H1 (cell line): ENCODE data around the gene ZNF530. TPM values are rescaled to one million over a fixed set of nuclear protein-coding genes. Genes with fewer than 3 reads are reported as not detected.

Experiments
- BCL11A ChIP-seq, 2 experiments: IDR thresholded peaks; one replicate each; pipeline ENCODE4 v1.6.1; 2011; ENCODE audit warnings: low read depth in 2 of 2, low read length in 2 of 2, mild to moderate bottlenecking in 2 of 2
- BRCA1 ChIP-seq: IDR thresholded peaks from 2 replicates; pipeline ENCODE4 v1.6.1; 2012; ENCODE audit warnings: low read depth, low read length, improper control_type of control experiment
- CBX5 ChIP-seq: fragments of 300-800, 300-1000 bp; sonication (generic); IDR thresholded peaks from 2 replicates; pipeline ENCODE4 v1.7.1; 2016; ENCODE audit warnings: antibody characterized with exemption, low read length, low read depth
- CEBPB ChIP-seq: IDR thresholded peaks from 2 replicates; pipeline ENCODE4 v1.6.1; 2012; ENCODE audit warnings: low read depth, low read length
- FOSL1 ChIP-seq: IDR thresholded peaks from 2 replicates; pipeline ENCODE4 v1.6.1; 2011; ENCODE audit warnings: mild to moderate bottlenecking, low read depth, low read length, moderate library complexity; ENCODE audit not compliant: insufficient read depth
- GABPA ChIP-seq: IDR thresholded peaks from 2 replicates; pipeline ENCODE4 v1.6.1; 2011; ENCODE audit warnings: mild to moderate bottlenecking, low read length, moderate library complexity, borderline replicate concordance; ENCODE audit not compliant: insufficient read depth
- HDAC2 ChIP-seq, 2 experiments: fragments of 300-600 bp in 1 of 2; sonication (generic) in 1 of 2; IDR thresholded peaks; 2 replicates each; pipeline ENCODE4 v1.6.1; 2011 to 2012; ENCODE audit warnings: low read depth in 2 of 2, low read length in 2 of 2, mild to moderate bottlenecking in 2 of 2, moderate library complexity in 2 of 2, borderline replicate concordance in 1 of 2, inconsistent platforms in 1 of 2
- JUN ChIP-seq: IDR thresholded peaks from 2 replicates; pipeline ENCODE4 v1.6.1; 2011; ENCODE audit warnings: low read depth, mild to moderate bottlenecking, improper control_type of control experiment, low read length
- KDM4A ChIP-seq: IDR thresholded peaks from one replicate; pipeline ENCODE4 v1.7.1; 2012; ENCODE audit warnings: low read depth, mild to moderate bottlenecking, moderate library complexity, low read length, inconsistent platforms; ENCODE audit not compliant: severe bottlenecking
- NANOG ChIP-seq: IDR thresholded peaks from 2 replicates; pipeline ENCODE4 v1.6.1; 2011; ENCODE audit warnings: low read length, low read depth, mild to moderate bottlenecking, inconsistent platforms; ENCODE audit not compliant: insufficient read depth, poor library complexity, severe bottlenecking
- PHF8 ChIP-seq: fragments of 200-600 bp; sonication (generic); conservative IDR thresholded peaks from 2 replicates; pipeline ENCODE4 v1.7.1; 2012; ENCODE audit warnings: low read depth, mild to moderate bottlenecking, inconsistent platforms, low read length, moderate library complexity
- RAD21 ChIP-seq, 2 experiments: IDR thresholded peaks in 1 of 2; conservative IDR thresholded peaks in 1 of 2; 2 replicates each; pipeline ENCODE4 v1.6.1; 2011; ENCODE audit warnings: low read depth in 2 of 2, low read length in 2 of 2, improper control_type of control experiment in 1 of 2, inconsistent platforms in 1 of 2, mild to moderate bottlenecking in 1 of 2, moderate library complexity in 1 of 2
- RBBP5 ChIP-seq: IDR thresholded peaks from 2 replicates; pipeline ENCODE4 v1.7.1; 2012; ENCODE audit warnings: low read depth, mild to moderate bottlenecking, inconsistent platforms, low read length, moderate library complexity, borderline replicate concordance
- SIRT6 ChIP-seq: IDR thresholded peaks from one replicate; pipeline ENCODE4 v1.7.1; 2012; ENCODE audit warnings: low read length, inconsistent platforms
- SIX5 ChIP-seq: IDR thresholded peaks from 2 replicates; pipeline ENCODE4 v1.6.1; 2011; ENCODE audit warnings: mild to moderate bottlenecking, low read depth, low read length
- SP1 ChIP-seq: IDR thresholded peaks from 2 replicates; pipeline ENCODE4 v1.6.1; 2011; ENCODE audit warnings: low read depth, low read length
- SP4 ChIP-seq: IDR thresholded peaks from 2 replicates; pipeline ENCODE4 v1.6.1; 2012; ENCODE audit warnings: low read length, inconsistent platforms
- TAF1 ChIP-seq: IDR thresholded peaks from 2 replicates; pipeline ENCODE4 v1.6.1; 2011; ENCODE audit warnings: mild to moderate bottlenecking, low read depth, low read length
- polyA plus RNA-seq, 7 experiments: library from polyadenylated mRNA; depleted of rRNA in 3 of 7; stranded (reverse) in 5 of 7; unstranded in 2 of 7; fragments of >200 nt in 5 of 7; fragments of 200-250 nt in 2 of 7; gene quantifications; 1 replicate in 5 of 7; 2 replicates in 1 of 7; 4 replicates in 1 of 7; pipeline versions ENCODE4 v1.2.1 to v1.2.3, GENCODE V29; 2011 to 2013; ENCODE audit warnings: missing spikeins in 2 of 7, mixed read lengths in 2 of 7
- total RNA-seq: library from RNA; stranded (reverse); fragmentation: NEBNext Ultra II Directional; extraction: Animal tissue kit (Norgen Biotek cat#: 25700); gene quantifications from 2 replicates; pipeline ENCODE4 v1.2.1, GENCODE V29; 2021
- TF ChIP-seq, protein P1 (sequence below): IDR thresholded peaks from 2 replicates; pipeline ENCODE4 v1.6.1; 2011; ENCODE audit warnings: low read depth, mild to moderate bottlenecking, low read length; ENCODE audit not compliant: insufficient read depth
- TF ChIP-seq, protein P2 (sequence below): IDR thresholded peaks from 2 replicates; pipeline ENCODE4 v1.6.1; 2011; ENCODE audit warnings: low read length, improper control_type of control experiment
- TF ChIP-seq, protein P3 (sequence below): IDR thresholded peaks from 2 replicates; pipeline ENCODE4 v1.6.1; 2012; ENCODE audit warnings: low read length, inconsistent platforms

ZNF530 gene
- total and polyA plus RNA-seq, 2 of the 8 experiments (the other 6 are each of a cell fraction or from before 2014, with no cell fraction given): 4.2 to 9.3 TPM

DNA sequence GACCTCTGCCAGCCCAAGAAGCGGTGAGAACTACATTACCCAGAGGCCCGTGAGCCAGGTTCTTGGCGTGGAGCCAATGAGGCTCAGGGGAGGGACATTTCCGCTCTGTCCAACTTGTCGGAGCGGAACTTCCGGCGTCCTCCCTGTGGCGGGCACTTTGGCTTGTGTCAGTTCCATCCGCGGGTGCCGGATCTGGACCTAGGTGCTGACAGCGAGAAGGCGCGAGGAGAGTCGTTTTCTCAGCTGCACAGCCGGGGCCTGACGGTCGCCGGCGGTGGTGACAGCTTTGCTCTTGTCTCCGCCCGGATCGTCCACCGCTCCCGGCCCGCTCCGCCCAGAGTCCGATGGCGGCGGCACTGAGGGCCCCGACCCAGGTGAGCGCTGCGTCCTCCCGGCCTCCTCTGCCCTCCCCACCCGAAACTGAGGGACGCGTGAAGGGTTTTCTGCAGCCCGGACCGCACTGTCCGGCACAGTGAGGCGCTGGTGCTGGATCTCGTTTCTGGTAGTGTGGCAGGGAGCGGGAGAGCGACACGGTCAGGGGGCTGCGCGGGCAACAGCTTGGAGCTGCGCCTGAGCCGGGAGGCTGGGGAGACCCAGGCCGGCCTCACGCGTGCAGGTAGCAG, at the start of gene ZNF530 (continued):
- TF ChIP-seq JUN (no peak), GABPA (peak; percentile 96), SIX5 (peak; percentile 86), SIRT6 (no peak), RBBP5 (no peak), CBX5 (no peak), RAD21 (IDR thresholded peaks at IDR 0.05 in 1 of 2, conservative IDR thresholded peaks at IDR 0.05 in 1 of 2; ENCODE audit: low read depth in 2 of 2, low read length in 2 of 2) (no peak; a peak in 1 of 4 replicates), BCL11A (IDR thresholded peaks at IDR 0.05; ENCODE audit: low read depth in 2 of 2, low read length in 2 of 2) (no peak), TAF1 (peak; percentile 26; the same call in 1 of the 2 replicates), KDM4A (peak; percentile 97), PHF8 (peak; percentile 21; the same call in 1 of the 2 replicates), HDAC2 (IDR thresholded peaks at IDR 0.05; ENCODE audit: borderline replicate concordance in 1 of 2, low read depth in 2 of 2, low read length in 2 of 2) (peak in 1 of 2 experiments; percentile 95; a peak in 2 of 4 replicates), BRCA1 (no peak), NANOG (no peak), FOSL1 (no peak), CEBPB (no peak), SP1 (peak; percentile 88), SP4 (no peak)
- TF ChIP-seq, protein P1, sequence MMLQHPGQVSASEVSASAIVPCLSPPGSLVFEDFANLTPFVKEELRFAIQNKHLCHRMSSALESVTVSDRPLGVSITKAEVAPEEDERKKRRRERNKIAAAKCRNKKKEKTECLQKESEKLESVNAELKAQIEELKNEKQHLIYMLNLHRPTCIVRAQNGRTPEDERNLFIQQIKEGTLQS: no peak
- TF ChIP-seq, protein P2, sequence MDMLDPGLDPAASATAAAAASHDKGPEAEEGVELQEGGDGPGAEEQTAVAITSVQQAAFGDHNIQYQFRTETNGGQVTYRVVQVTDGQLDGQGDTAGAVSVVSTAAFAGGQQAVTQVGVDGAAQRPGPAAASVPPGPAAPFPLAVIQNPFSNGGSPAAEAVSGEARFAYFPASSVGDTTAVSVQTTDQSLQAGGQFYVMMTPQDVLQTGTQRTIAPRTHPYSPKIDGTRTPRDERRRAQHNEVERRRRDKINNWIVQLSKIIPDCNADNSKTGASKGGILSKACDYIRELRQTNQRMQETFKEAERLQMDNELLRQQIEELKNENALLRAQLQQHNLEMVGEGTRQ: no peak
- TF ChIP-seq, protein P3, sequence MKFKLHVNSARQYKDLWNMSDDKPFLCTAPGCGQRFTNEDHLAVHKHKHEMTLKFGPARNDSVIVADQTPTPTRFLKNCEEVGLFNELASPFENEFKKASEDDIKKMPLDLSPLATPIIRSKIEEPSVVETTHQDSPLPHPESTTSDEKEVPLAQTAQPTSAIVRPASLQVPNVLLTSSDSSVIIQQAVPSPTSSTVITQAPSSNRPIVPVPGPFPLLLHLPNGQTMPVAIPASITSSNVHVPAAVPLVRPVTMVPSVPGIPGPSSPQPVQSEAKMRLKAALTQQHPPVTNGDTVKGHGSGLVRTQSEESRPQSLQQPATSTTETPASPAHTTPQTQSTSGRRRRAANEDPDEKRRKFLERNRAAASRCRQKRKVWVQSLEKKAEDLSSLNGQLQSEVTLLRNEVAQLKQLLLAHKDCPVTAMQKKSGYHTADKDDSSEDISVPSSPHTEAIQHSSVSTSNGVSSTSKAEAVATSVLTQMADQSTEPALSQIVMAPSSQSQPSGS: no peak
